Right atrium auricular region (tissue), 2 donors: Measurements from ENCODE around the gene GFOD1. TPM values are rescaled to one million over a fixed set of nuclear protein-coding genes. Genes with fewer than 3 reads are reported as not detected.

Experiments used
- DNase-seq: peaks from one replicate; pipeline ENCODE4 v3.0.0-alpha.2; 2019; ENCODE audit warnings: low spot score
- H3K27ac ChIP-seq, 2 donors: fragments of 200-600 bp; sonication (generic); 1 replicate in 1 of 2; 2 replicates in 1 of 2; pipeline ENCODE4 v1.5.1; 2016 to 2019
- H3K27me3 ChIP-seq, 2 donors: fragments of 200-600 bp; sonication (generic); one replicate each; pipeline versions ENCODE4 v1.5.1 to v1.6.0; 2017 to 2019
- H3K36me3 ChIP-seq: fragments of 200-600 bp; sonication (generic); one replicate; pipeline ENCODE4 v1.5.1; 2016
- H3K4me1 ChIP-seq, 2 donors: fragments of 200-600 bp; sonication (generic); one replicate each; pipeline versions ENCODE4 v1.5.1 to v1.6.0; 2017 to 2019
- H3K4me3 ChIP-seq, 2 donors: fragments of 200-600 bp; sonication (generic); 1 replicate in 1 of 2; 2 replicates in 1 of 2; pipeline ENCODE4 v1.5.1; 2017 to 2019; ENCODE audit warnings: mild to moderate bottlenecking in 1 of 2, moderate library complexity in 1 of 2
- H3K9me3 ChIP-seq, 2 donors: fragments of 200-600 bp; sonication (generic); one replicate each; pipeline ENCODE4 v1.5.1; 2019
- CTCF ChIP-seq, 2 donors: fragments of 200-600 bp; sonication (generic); IDR thresholded peaks; one replicate each; pipeline ENCODE4 v1.5.1; 2019; ENCODE audit warnings: antibody characterized with exemption in 2 of 2
- total RNA-seq, 2 donors: library from RNA; depleted of rRNA; stranded (reverse); fragments of >200 nt; gene quantifications; one replicate each; pipeline ENCODE4 v1.1.0, GENCODE V29; 2016

Gene GFOD1
- total RNA-seq, 2 donors from 2014 or later = 66.2 to 96.3 TPM

- Histone ChIP-seq H3K27me3 (no peaks in the 10 kb centered on the region), H3K36me3 (no peaks in the 10 kb centered on the region), H3K27ac (no peak overlapping the region), H3K9me3 (no peaks in the 10 kb centered on the region), H3K4me3 (no peak overlapping the region), H3K4me1 (peaks cover 0 to 58% of the 10 kb centered on the region in 2 donors)
- TF ChIP-seq CTCF (IDR thresholded peaks at IDR 0.05) = no peak
- no peak for DNase-seq
These were observed 45.6 kb downstream of the GFOD1 start for GRCh38 chr6:13441778-13442177.

- H3K36me3 ChIP-seq = no peaks in the 10 kb centered on the region
- no peak for TF ChIP-seq CTCF (IDR thresholded peaks at IDR 0.05)
- H3K27ac ChIP-seq = no peak overlapping the region
- DNase-seq = no peak
- H3K9me3 ChIP-seq = no peaks in the 10 kb centered on the region
- peaks cover 0 to 58% of the 10 kb centered on the region in 2 donors for H3K4me1 ChIP-seq
- H3K4me3 ChIP-seq = no peak overlapping the region
- H3K27me3 ChIP-seq = no peaks in the 10 kb centered on the region
These were observed 47.8 kb downstream of the GFOD1 start for GRCh38 chr6:13439644-13440043.

GRCh38 chr6:13438126-13438525 lies 49.3 kb downstream of the GFOD1 start:
- Histone ChIP-seq H3K36me3 (no peaks in the 10 kb centered on the region), H3K9me3 (no peaks in the 10 kb centered on the region), H3K27me3 (no peaks in the 10 kb centered on the region), H3K4me3 (no peak overlapping the region), H3K27ac (no peak overlapping the region), H3K4me1 (peaks cover 0 to 72% of the 10 kb centered on the region in 2 donors)
- no peak for TF ChIP-seq CTCF (IDR thresholded peaks at IDR 0.05)
- DNase-seq = no peak

- TF ChIP-seq CTCF (IDR thresholded peaks at IDR 0.05) = no peak
- no peak for DNase-seq
- H3K4me1 ChIP-seq = peaks cover 0 to 75% of the 10 kb centered on the region in 2 donors
- no peak overlapping the region for H3K4me3 ChIP-seq
- H3K9me3 ChIP-seq = no peaks in the 10 kb centered on the region
- H3K36me3 ChIP-seq = no peaks in the 10 kb centered on the region
- H3K27me3 ChIP-seq = no peaks in the 10 kb centered on the region
- no peak overlapping the region for H3K27ac ChIP-seq
These were observed 50.0 kb downstream of the GFOD1 start for GRCh38 chr6:13437218-13437996.

- Histone ChIP-seq H3K27me3 (no peaks in the 10 kb centered on the region), H3K4me3 (no peak overlapping the region), H3K36me3 (no peaks in the 10 kb centered on the region), H3K27ac (no peak overlapping the region), H3K9me3 (no peaks in the 10 kb centered on the region), H3K4me1 (peaks cover 0 to 75% of the 10 kb centered on the region in 2 donors)
- TF ChIP-seq CTCF (IDR thresholded peaks at IDR 0.05) = no peak
- DNase-seq = no peak
These were observed 50.8 kb downstream of the GFOD1 start for GRCh38 chr6:13436399-13437217.
